Mesenchymal stem cell (in vitro differentiated cells and primary cell): ENCODE results near the gene PCDHA5.
"Not testable (repeated sequence)": the region's sequence is repeated elsewhere in the genome, so short reads cannot be mapped to it uniquely, and the experiment has no call there.

Source experiments
- DNase-seq: peaks from one replicate; pipeline ENCODE4 v3.0.0-alpha.2; 2013
- H2AFZ ChIP-seq: one replicate; pipeline ENCODE4 v1.6.1; 2013; ENCODE audit warnings: low read depth, mild to moderate bottlenecking, control low read depth, inconsistent platforms, low read length, moderate library complexity
- H2AK5ac ChIP-seq: 2 replicates; pipeline ENCODE4 v1.6.1; 2013; ENCODE audit warnings: low read length, moderate library complexity, mild to moderate bottlenecking, inconsistent platforms; ENCODE audit not compliant: severe bottlenecking
- H2BK120ac ChIP-seq: one replicate; pipeline ENCODE4 v1.6.1; 2013; ENCODE audit warnings: low read depth, mild to moderate bottlenecking, inconsistent platforms, low read length, moderate library complexity
- H2BK12ac ChIP-seq, 2 experiments: one replicate each; pipeline ENCODE4 v1.6.1; 2013; ENCODE audit warnings: inconsistent platforms in 2 of 2, low read length in 2 of 2, mild to moderate bottlenecking in 2 of 2, moderate library complexity in 2 of 2, control low read depth in 1 of 2
- H2BK15ac ChIP-seq: one replicate; pipeline ENCODE4 v1.6.1; 2013; ENCODE audit warnings: mild to moderate bottlenecking, low read depth, inconsistent platforms; ENCODE audit not compliant: poor library complexity, severe bottlenecking
- H2BK5ac ChIP-seq: 2 replicates; pipeline ENCODE4 v1.6.1; 2013; ENCODE audit warnings: low read depth, mild to moderate bottlenecking, low read length, control low read depth, inconsistent platforms; ENCODE audit not compliant: poor library complexity, severe bottlenecking
- H3K14ac ChIP-seq, 2 experiments: one replicate each; pipeline ENCODE4 v1.6.1; 2013; ENCODE audit warnings: inconsistent platforms in 2 of 2, low read length in 2 of 2, control low read depth in 1 of 2, mild to moderate bottlenecking in 1 of 2, moderate library complexity in 1 of 2
- H3K18ac ChIP-seq, 2 experiments: one replicate each; pipeline ENCODE4 v1.6.1; 2013; ENCODE audit warnings: inconsistent platforms in 2 of 2, low read length in 2 of 2, control low read depth in 1 of 2, low read depth in 1 of 2, mild to moderate bottlenecking in 1 of 2
- H3K23ac ChIP-seq, 2 experiments: one replicate each; pipeline ENCODE4 v1.6.1; 2013; ENCODE audit warnings: inconsistent platforms in 2 of 2, low read length in 2 of 2, mild to moderate bottlenecking in 2 of 2, moderate library complexity in 2 of 2, control low read depth in 1 of 2
- H3K27ac ChIP-seq: 2 replicates; pipeline ENCODE4 v1.5.1; 2013; ENCODE audit warnings: mild to moderate bottlenecking, moderate library complexity, low read length, control low read depth, inconsistent platforms; ENCODE audit not compliant: poor library complexity, severe bottlenecking
- H3K27me3 ChIP-seq, 2 experiments: 2 replicates each; pipeline versions ENCODE4 v1.6.1 to v1.7.0; 2013; ENCODE audit warnings: low read length in 2 of 2, mild to moderate bottlenecking in 2 of 2, moderate library complexity in 2 of 2, control low read depth in 1 of 2, inconsistent platforms in 1 of 2; ENCODE audit not compliant: control insufficient read depth in 1 of 2, insufficient read depth in 1 of 2
- H3K36me3 ChIP-seq, 2 experiments: 2 replicates each; pipeline versions ENCODE4 v1.6.1 to v1.7.0; 2013; ENCODE audit warnings: low read length in 2 of 2, control low read depth in 1 of 2, inconsistent platforms in 1 of 2, low read depth in 1 of 2, mild to moderate bottlenecking in 1 of 2; ENCODE audit not compliant: insufficient read depth in 2 of 2, control insufficient read depth in 1 of 2
- H3K4ac ChIP-seq, 2 experiments: one replicate each; pipeline ENCODE4 v1.6.1; 2013; ENCODE audit warnings: inconsistent platforms in 2 of 2, low read length in 2 of 2, mild to moderate bottlenecking in 2 of 2, moderate library complexity in 2 of 2, control low read depth in 1 of 2, low read depth in 1 of 2
- H3K4me1 ChIP-seq: 2 replicates; pipeline ENCODE4 v1.6.1; 2013; ENCODE audit warnings: low read depth, low read length, control low read depth; ENCODE audit not compliant: control insufficient read depth, insufficient read depth
- H3K4me2 ChIP-seq: 2 replicates; pipeline ENCODE4 v1.6.1; 2013; ENCODE audit warnings: low read length, mild to moderate bottlenecking, inconsistent platforms; ENCODE audit not compliant: poor library complexity, severe bottlenecking
- H3K4me3 ChIP-seq, 2 experiments: 2 replicates each; pipeline versions ENCODE4 v1.5.1 to v1.7.0; 2013; ENCODE audit warnings: low read length in 2 of 2, mild to moderate bottlenecking in 2 of 2, control low read depth in 1 of 2, low read depth in 1 of 2; ENCODE audit not compliant: insufficient read depth in 1 of 2
- H3K79me1 ChIP-seq: replicated peaks from 2 replicates; pipeline ENCODE4 v1.6.1; 2013; ENCODE audit warnings: mild to moderate bottlenecking, control low read depth, low read length, inconsistent platforms; ENCODE audit not compliant: poor library complexity, severe bottlenecking
- H3K9ac ChIP-seq: 2 replicates; pipeline ENCODE4 v1.7.0; 2013; ENCODE audit warnings: mild to moderate bottlenecking, low read length, moderate library complexity
- H3K9me3 ChIP-seq: 2 replicates; pipeline ENCODE4 v1.7.0; 2013; ENCODE audit warnings: mild to moderate bottlenecking, low read length; ENCODE audit not compliant: control insufficient read depth
- H4K8ac ChIP-seq: one replicate; pipeline ENCODE4 v1.6.1; 2013; ENCODE audit warnings: inconsistent platforms, mild to moderate bottlenecking, low read length, moderate library complexity
- H4K91ac ChIP-seq: one replicate; pipeline ENCODE4 v1.6.1; 2013; ENCODE audit warnings: mild to moderate bottlenecking, low read length, inconsistent platforms
- WGBS: methylation state at CpG from one replicate; pipeline ENCODE4 v1.1.7; 2013; ENCODE audit warnings: mixed read lengths; 5-methylcytosine and 5-hydroxymethylcytosine counted together

Gene PCDHA5

DNA sequence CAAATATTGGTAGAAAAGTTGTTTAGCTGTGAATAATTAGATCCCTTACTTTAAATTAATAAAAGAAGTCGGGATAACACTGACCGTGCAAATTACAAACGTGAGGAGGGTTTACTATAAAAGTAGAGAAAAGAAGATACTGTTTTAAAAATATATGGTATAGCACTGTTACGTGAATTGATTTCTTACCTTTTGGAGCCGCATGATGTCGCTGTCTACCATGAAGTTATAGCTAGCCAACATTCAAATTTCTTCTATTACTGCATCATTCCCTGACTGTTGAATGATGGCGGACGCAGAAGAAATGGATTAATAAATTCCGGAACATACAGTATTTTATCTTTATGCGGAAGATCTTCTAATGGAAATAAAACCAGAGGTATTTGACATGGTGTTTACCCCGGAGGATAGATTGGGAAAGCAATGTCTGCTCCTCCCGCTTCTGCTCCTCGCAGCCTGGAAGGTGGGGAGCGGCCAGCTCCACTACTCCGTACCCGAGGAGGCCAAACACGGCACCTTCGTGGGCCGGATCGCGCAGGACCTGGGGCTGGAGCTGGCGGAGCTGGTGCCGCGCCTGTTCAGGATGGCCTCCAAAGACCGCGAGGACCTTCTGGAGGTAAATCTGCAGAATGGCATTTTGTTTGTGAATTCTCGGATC, 6.4 kb downstream of the PCDHA5 start, which contains the start of gene PCDHA6:
TSS of gene PCDHA6 (plus strand) at position 257 of the 658 bp plus-strand sequence. CDS start at position 389, 132 bp downstream.
- Histone ChIP-seq H2AFZ (peak within 1 kb of the TSS; percentile 88), H2AK5ac (no peak within 1 kb of the TSS), H3K79me1 (peaks cover 6% of the 10 kb centered on the region), H3K9ac (peak within 1 kb of the TSS; percentile 17), H3K4me1 (peaks cover 2% of the 10 kb centered on the region), H3K9me3 (peaks cover 45% of the 10 kb centered on the region), H4K91ac (peak within 1 kb of the TSS; percentile 39), H3K4me3 (peak within 1 kb of the TSS; percentile 47 to 65), H3K4ac (peak within 1 kb of the TSS in 1 of 2 experiments; percentile 50), H3K14ac (peak within 1 kb of the TSS in 1 of 2 experiments; percentile 87), H3K36me3 (peaks cover 0 to 26% of the 10 kb centered on the region in 2 experiments), H2BK12ac (no peak within 1 kb of the TSS), H4K8ac (peak within 1 kb of the TSS; percentile 72), H2BK120ac (no peak within 1 kb of the TSS), H3K27ac (peak within 1 kb of the TSS; percentile 62), H2BK15ac (peak within 1 kb of the TSS; percentile 28), H2BK5ac (no peak within 1 kb of the TSS), H3K23ac (no peak within 1 kb of the TSS), H3K27me3 (no peaks in the 10 kb centered on the region), H3K4me2 (peak within 1 kb of the TSS; percentile 53), H3K18ac (peak within 1 kb of the TSS; percentile 62 to 78)
- peak; percentile 62 for DNase-seq
- WGBS, result 58% methylated on average over 26 of the region's 27 CpGs

DNA sequence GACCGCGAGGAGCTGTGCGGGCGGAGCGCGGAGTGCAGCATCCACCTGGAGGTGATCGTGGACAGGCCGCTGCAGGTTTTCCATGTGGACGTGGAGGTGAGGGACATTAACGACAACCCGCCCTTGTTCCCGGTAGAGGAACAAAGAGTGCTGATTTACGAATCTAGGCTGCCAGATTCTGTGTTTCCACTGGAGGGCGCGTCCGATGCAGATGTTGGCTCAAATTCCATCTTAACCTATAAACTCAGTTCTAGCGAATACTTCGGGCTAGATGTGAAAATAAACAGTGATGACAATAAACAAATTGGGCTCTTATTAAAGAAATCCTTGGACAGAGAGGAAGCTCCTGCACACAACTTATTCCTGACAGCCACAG, 6.9 kb downstream of the PCDHA5 start:
- Histone ChIP-seq H3K79me1 (peaks cover 6% of the 10 kb centered on the region), H2BK15ac (no peak overlapping the region), H2AK5ac (no peak overlapping the region), H3K36me3 (peaks cover 0 to 21% of the 10 kb centered on the region in 2 experiments), H3K14ac (no peak overlapping the region), H3K27me3 (no peaks in the 10 kb centered on the region), H2BK12ac (no peak overlapping the region), H3K4ac (no peak overlapping the region), H3K27ac (peak overlapping the region; percentile 62), H4K91ac (no peak overlapping the region), H2AFZ (no peak overlapping the region), H4K8ac (no peak overlapping the region), H3K23ac (no peak overlapping the region), H3K4me3 (peak overlapping the region; percentile 47 to 65), H3K9ac (no peak overlapping the region), H3K9me3 (peaks cover 49% of the 10 kb centered on the region), H3K4me2 (no peak overlapping the region), H3K18ac (peak overlapping the region in 1 of 2 experiments; percentile 78), H3K4me1 (peaks cover 2% of the 10 kb centered on the region), H2BK5ac (no peak overlapping the region), H2BK120ac (no peak overlapping the region)
- peak; percentile 40 for DNase-seq
- WGBS, result 52% methylated on average over 10 of the region's 18 CpGs

DNA sequence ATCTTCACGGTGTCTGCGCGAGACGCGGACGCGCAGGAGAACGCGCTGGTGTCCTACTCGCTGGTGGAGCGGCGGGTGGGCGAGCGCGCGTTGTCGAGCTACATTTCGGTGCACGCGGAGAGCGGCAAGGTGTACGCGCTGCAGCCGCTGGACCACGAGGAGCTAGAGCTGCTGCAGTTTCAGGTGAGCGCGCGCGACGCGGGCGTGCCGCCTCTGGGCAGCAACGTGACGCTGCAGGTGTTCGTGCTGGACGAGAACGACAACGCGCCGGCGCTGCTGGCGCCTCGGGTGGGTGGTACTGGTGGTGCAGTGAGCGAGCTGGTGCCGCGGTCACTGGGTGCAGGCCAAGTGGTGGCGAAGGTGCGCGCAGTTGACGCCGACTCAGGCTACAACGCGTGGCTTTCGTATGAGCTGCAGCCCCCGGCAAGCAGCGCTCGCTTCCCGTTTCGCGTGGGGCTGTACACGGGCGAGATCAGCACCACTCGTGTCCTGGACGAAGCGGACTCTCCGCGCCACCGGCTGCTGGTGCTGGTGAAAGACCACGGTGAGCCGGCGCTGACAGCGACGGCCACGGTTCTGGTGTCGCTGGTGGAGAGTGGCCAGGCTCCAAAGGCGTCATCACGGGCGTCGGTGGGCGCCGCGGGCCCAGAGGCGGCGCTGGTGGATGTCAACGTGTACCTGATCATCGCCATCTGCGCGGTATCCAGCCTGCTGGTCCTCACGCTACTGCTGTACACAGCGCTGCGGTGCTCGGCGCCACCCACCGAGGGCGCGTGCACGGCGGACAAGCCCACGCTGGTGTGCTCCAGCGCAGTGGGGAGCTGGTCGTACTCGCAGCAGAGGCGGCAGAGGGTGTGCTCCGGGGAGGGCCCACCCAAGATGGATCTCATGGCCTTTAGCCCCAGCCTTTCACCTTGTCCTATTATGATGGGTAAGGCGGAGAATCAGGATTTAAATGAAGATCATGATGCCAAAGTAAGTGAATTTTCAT, 8.4 kb downstream of the PCDHA5 start:
- not testable (repeated sequence) for DNase-seq, H3K4ac ChIP-seq, H3K9ac ChIP-seq, H3K27ac ChIP-seq, H3K27me3 ChIP-seq, H3K79me1 ChIP-seq, H2AK5ac ChIP-seq, H2BK15ac ChIP-seq, H2BK12ac ChIP-seq, H3K4me1 ChIP-seq, H3K23ac ChIP-seq, H3K18ac ChIP-seq, H4K8ac ChIP-seq, H2BK5ac ChIP-seq, H3K14ac ChIP-seq, H2AFZ ChIP-seq, H3K4me2 ChIP-seq, H2BK120ac ChIP-seq
- Histone ChIP-seq H3K4me3 (peak overlapping the region in 1 of 2 experiments; percentile 22), H4K91ac (peak overlapping the region; percentile 15), H3K36me3 (peaks cover 0 to 16% of the 10 kb centered on the region in 2 experiments), H3K9me3 (peaks cover 47% of the 10 kb centered on the region)
- 97% methylated on average over 85 of the region's 106 CpGs for WGBS

DNA sequence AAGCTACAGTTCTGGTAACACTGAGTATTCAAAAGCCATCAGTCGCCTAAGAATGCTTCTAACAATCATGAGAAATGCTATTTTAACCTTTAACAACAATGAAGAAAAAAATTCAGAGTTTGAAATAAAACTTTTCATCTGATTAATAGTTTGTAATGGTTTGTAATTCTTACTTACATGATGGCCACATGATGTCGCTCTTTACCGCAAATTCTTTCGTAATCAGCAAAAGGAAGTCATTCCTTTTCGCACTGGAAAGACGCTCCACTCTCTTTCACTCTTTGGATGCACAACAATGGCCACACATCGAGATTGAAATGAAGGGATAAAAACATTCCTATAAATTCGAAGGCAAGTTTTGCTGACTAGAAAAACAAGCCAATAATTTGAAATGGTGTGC, 12.6 kb downstream of the PCDHA5 start, which contains the start of gene PCDHA7:
TSS of gene PCDHA7 (plus strand) at position 277 of the 400 bp plus-strand sequence. CDS start at position 392, 115 bp downstream.
- H3K14ac ChIP-seq, result no peak within 1 kb of the TSS

More for the DNA sequence above, 12.6 kb downstream of the PCDHA5 start, which contains the start of gene PCDHA7:
- H3K4me2 ChIP-seq, result no peak within 1 kb of the TSS
- peaks cover 45% of the 10 kb centered on the region for H3K9me3 ChIP-seq
- no peak within 1 kb of the TSS for H2BK15ac ChIP-seq
- no peak within 1 kb of the TSS for H3K27ac ChIP-seq
- no peak within 1 kb of the TSS for H4K91ac ChIP-seq
- H3K79me1 ChIP-seq, result peaks cover 8% of the 10 kb centered on the region
- no peak within 1 kb of the TSS for H3K4ac ChIP-seq
- H3K4me3 ChIP-seq, result peak within 1 kb of the TSS in 1 of 2 experiments; percentile 53
- H3K18ac ChIP-seq, result no peak within 1 kb of the TSS
- H3K27me3 ChIP-seq, result no peaks in the 10 kb centered on the region
- no peak for DNase-seq
- no peak within 1 kb of the TSS for H2BK12ac ChIP-seq
- H2BK5ac ChIP-seq, result no peak within 1 kb of the TSS
- no peak within 1 kb of the TSS for H2BK120ac ChIP-seq
- no peak within 1 kb of the TSS for H3K9ac ChIP-seq
- H3K23ac ChIP-seq, result no peak within 1 kb of the TSS
- no peak within 1 kb of the TSS for H4K8ac ChIP-seq
- no peak within 1 kb of the TSS for H2AK5ac ChIP-seq
- peaks cover 2% of the 10 kb centered on the region for H3K4me1 ChIP-seq
- H3K36me3 ChIP-seq, result peaks cover 0 to 26% of the 10 kb centered on the region in 2 experiments
- H2AFZ ChIP-seq, result no peak within 1 kb of the TSS
- 87% methylated on average over 7 of the region's 8 CpGs for WGBS
